Effector memory CD4-positive, alpha-beta T cell (primary cell): ENCODE results near the gene NCEH1.

ENCODE experiments used
- DNase-seq, 3 donors: peaks; one replicate each; pipeline ENCODE4 v3.0.0-alpha.2; 2020
- H3K27ac ChIP-seq: 2 replicates; pipeline ENCODE4 v1.7.0; 2013; ENCODE audit warnings: mild to moderate bottlenecking, low read length, moderate library complexity; ENCODE audit not compliant: insufficient read depth, poor library complexity, severe bottlenecking
- H3K27me3 ChIP-seq: replicated peaks from 2 replicates; pipeline ENCODE4 v1.7.0; 2013; ENCODE audit warnings: mild to moderate bottlenecking, low read length; ENCODE audit not compliant: insufficient read depth, control insufficient read depth, poor library complexity, severe bottlenecking
- H3K36me3 ChIP-seq: 2 replicates; pipeline ENCODE4 v1.7.0; 2013; ENCODE audit warnings: mild to moderate bottlenecking, low read length, moderate library complexity; ENCODE audit not compliant: control insufficient read depth, insufficient read depth
- H3K4me1 ChIP-seq: 2 replicates; pipeline ENCODE4 v1.7.0; 2013; ENCODE audit warnings: low read length, mild to moderate bottlenecking; ENCODE audit not compliant: control insufficient read depth, insufficient read depth, poor library complexity, severe bottlenecking
- H3K4me3 ChIP-seq: 2 replicates; pipeline ENCODE4 v1.7.0; 2013; ENCODE audit warnings: low read length, low read depth, mild to moderate bottlenecking; ENCODE audit not compliant: insufficient read depth, poor library complexity, severe bottlenecking
- H3K9me3 ChIP-seq: 2 replicates; pipeline ENCODE4 v1.7.0; 2013; ENCODE audit warnings: mild to moderate bottlenecking, low read length, moderate library complexity; ENCODE audit not compliant: control insufficient read depth

Gene NCEH1

GRCh38 chr3:172591876-172592771 is 118.7 kb downstream of the NCEH1 start:
- DNase-seq = peak; percentile 76 to 78 (median 76)
- H3K4me1 ChIP-seq = peaks cover 40% of the 10 kb centered on the region
- H3K4me3 ChIP-seq = peak overlapping the region; percentile 2
- peak overlapping the region; percentile 67 for H3K27ac ChIP-seq
- no peaks in the 10 kb centered on the region for H3K9me3 ChIP-seq
- no peaks in the 10 kb centered on the region for H3K27me3 ChIP-seq
- H3K36me3 ChIP-seq = no peaks in the 10 kb centered on the region

GRCh38 chr3:172591125-172591605 is 119.7 kb downstream of the NCEH1 start:
- H3K27ac ChIP-seq = peak overlapping the region; percentile 67
- H3K27me3 ChIP-seq = no peaks in the 10 kb centered on the region
- no peak overlapping the region for H3K4me3 ChIP-seq
- H3K9me3 ChIP-seq = no peaks in the 10 kb centered on the region
- no peaks in the 10 kb centered on the region for H3K36me3 ChIP-seq
- no peak for DNase-seq
- H3K4me1 ChIP-seq = peaks cover 42% of the 10 kb centered on the region

GRCh38 chr3:172586436-172586835 is 124.4 kb downstream of the NCEH1 start:
- peaks cover 26% of the 10 kb centered on the region for H3K4me1 ChIP-seq
- no peak for DNase-seq

DNA sequence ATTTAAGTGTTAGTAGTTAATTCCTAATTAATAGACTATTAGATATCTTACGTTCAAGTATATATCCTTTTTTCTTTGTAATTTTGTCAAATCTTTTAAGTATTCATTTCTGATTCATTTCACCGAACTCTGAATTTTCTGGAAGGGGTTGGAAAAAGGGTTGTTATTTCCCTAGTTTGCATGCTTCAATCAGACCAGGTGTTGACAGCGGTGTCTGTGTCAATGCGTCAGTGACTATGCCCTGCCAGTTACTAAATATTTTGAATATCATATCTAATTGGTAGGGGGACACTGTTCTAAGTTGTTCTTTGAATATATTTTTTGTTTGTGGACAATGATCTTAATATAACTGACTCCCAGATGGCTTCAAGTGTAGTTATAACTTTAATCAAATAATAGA is 124.9 kb downstream of the NCEH1 start:
- Histone ChIP-seq H3K27me3 (no peaks in the 10 kb centered on the region), H3K4me1 (peaks cover 23% of the 10 kb centered on the region), H3K36me3 (no peaks in the 10 kb centered on the region), H3K27ac (no peak overlapping the region), H3K4me3 (no peak overlapping the region), H3K9me3 (no peaks in the 10 kb centered on the region)
- no peak for DNase-seq

More at GRCh38 chr3:172586436-172586835, 124.4 kb downstream of the NCEH1 start:
- no peaks in the 10 kb centered on the region for H3K27me3 ChIP-seq
- no peaks in the 10 kb centered on the region for H3K36me3 ChIP-seq
- H3K27ac ChIP-seq = no peak overlapping the region
- H3K9me3 ChIP-seq = no peaks in the 10 kb centered on the region
- no peak overlapping the region for H3K4me3 ChIP-seq

GRCh38 chr3:172582712-172583111 is 128.2 kb downstream of the NCEH1 start:
- DNase-seq = no peak
- Histone ChIP-seq H3K27me3 (no peaks in the 10 kb centered on the region), H3K36me3 (no peaks in the 10 kb centered on the region), H3K4me1 (peaks cover 44% of the 10 kb centered on the region), H3K9me3 (no peaks in the 10 kb centered on the region), H3K27ac (no peak overlapping the region), H3K4me3 (no peak overlapping the region)

GRCh38 chr3:172581757-172582166 is 129.1 kb downstream of the NCEH1 start:
- Histone ChIP-seq H3K36me3 (no peaks in the 10 kb centered on the region), H3K4me1 (peaks cover 44% of the 10 kb centered on the region), H3K9me3 (no peaks in the 10 kb centered on the region), H3K27ac (peak overlapping the region; percentile 38), H3K4me3 (no peak overlapping the region), H3K27me3 (no peaks in the 10 kb centered on the region)
- no peak for DNase-seq

- Histone ChIP-seq H3K36me3 (no peaks in the 10 kb centered on the region), H3K4me3 (no peak overlapping the region), H3K27ac (peak overlapping the region; percentile 38), H3K27me3 (no peaks in the 10 kb centered on the region), H3K9me3 (no peaks in the 10 kb centered on the region), H3K4me1 (peaks cover 38% of the 10 kb centered on the region)
- no peak for DNase-seq
Observed at GRCh38 chr3:172580680-172581401, 130.0 kb downstream of the NCEH1 start.
